GM21390 (cell line): ENCODE measurements around the gene PLLP.

Experiments
- ATAC-seq: cut with Tn5 transposase; IDR thresholded peaks from one replicate; pipeline ENCODE4 v1.9.1; 2021; ENCODE audit not compliant: unreplicated experiment

Gene PLLP, protein sequence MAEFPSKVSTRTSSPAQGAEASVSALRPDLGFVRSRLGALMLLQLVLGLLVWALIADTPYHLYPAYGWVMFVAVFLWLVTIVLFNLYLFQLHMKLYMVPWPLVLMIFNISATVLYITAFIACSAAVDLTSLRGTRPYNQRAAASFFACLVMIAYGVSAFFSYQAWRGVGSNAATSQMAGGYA

DNA sequence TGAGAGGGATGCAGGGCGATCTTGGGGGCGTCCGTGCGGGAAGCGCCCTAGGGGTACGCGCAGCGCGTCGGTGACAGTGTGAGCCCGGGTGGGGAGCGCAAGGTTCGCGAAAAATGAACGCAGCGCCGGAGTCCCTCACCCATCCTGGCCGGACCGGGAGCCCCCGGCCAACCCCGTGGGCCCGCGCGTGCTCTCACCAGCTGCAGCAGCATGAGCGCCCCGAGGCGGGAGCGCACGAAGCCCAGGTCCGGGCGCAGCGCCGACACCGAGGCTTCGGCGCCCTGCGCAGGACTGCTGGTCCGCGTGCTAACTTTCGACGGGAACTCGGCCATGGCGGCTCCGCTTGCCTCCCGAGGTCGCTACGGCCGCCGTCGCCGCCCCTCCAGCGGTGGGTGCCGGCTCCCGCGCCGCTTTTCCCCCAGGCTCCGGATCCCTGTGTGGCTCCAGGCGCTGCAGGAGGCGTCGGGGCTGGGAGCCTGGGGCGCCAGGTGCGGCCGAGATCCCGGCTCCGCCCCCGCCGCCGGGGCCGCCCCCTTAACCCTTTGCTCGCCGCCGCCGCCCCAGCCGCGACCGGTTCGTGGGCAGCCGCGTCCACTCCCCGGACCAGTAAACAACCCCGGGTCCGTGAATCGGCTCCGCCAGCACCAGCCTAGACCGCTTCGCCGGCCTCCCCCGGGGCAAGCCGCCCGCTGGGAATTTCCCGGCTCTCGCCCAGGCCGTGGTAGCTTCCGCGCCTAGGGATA is at the start of gene PLLP:
TSS of gene PLLP (minus strand) at position 464 of the 743 bp plus-strand sequence. CDS start at position 332, 132 bp downstream.
- ATAC-seq = no peak

DNA sequence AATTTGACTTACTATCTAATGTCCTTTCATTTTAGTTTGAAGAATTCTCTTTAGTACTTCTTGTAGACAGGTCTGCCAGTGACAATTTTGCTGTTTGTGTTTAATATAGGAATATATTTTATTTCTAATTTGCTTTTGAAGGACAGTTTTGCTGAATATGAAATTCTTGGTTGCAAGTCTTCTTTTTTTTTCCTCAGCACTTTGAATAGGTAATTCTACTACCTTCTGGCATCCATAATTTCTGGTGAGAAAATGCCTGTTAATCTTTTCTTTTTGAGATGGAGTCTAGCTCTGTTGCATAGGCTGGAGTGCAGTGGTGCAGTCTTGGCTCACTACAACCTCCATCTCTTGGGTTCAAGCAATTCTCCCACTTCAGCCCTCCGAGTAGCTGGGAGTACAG is 48.9 kb upstream of the PLLP start:
- ATAC-seq = no peak

DNA sequence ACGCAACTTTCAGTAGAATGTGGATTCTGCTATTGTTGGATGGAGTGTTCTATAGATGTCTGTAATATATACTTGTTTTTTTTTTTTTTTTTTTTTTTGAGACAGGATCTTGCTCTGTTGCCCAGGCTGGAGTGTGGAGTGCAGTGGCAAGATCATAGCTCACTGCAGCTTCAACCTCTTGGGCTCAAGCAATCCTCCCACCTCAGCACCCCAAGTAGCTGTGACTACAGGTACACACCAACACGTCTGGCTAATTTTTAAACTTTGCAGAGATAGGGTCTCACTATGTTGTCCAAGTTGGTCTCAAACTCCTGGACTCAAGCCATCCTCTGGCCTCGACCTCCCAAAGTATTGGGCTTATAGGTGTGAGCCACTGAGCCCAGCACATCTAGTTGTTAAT is 46.9 kb upstream of the PLLP start:
- no peak for ATAC-seq

DNA sequence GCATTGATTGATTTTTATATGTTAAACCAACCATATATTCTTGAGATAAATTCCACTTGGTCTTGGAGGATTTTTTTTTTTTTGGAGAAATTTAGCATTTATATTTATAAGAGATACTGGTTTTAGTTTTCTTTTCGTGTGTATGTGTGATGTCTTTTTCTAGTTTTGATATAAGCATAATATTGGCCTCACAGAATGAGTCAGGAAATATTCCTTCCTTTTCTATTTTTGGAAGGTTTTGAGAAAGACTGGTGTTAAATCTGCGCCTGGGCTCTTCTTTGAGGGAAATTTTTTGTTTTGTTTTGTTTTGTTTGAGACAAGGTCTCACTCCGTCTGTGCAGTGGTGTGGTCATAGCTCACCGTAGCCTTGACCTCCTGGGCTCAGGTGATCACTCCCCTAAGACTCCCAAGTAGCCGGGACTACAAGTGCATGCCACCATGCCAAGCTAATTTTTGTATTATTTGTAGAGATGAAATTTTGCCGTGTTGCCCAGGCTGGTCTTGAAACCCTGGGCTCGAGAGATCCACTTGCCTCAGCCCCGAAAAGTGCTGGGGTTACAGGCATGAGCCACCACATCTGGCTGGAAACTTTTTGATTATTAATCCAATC is 45.4 kb upstream of the PLLP start:
- ATAC-seq = no peak

DNA sequence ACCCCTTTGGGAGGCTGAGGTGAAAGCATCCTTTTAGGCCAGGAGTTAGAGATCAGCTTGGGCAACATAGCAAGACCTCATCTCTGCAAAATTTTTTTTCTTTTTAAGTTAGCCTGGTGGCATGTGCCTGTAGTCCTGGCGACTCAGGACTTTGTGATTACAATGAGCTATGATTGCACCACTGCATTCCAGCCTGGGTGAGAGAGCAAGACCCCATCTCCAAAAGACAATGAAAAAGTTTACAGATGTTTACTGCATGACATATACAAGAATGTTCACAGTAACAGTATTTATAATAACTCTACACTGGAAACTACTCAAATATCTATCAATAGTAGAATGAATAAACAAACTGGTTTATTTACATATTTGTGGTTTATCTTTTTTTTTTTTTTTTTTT is 41.0 kb upstream of the PLLP start:
- no peak for ATAC-seq

DNA sequence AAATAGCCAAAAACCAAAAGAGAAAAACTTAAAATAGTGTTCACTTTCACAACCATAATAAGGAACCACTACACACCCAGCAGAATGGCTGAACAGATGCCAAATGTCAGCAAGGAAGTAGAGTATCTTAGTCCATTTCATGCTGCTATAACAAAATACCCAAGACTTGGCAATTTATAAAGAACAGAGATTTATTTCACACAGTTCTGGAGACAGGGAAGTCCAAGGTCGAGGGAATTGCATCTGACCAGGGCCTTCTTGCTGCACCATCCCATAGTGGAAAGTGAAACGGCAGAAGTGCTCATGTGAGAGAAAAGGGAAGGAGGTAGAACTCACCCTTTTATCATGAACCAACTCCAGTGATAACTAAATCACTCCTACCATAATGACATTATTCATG is 40.3 kb upstream of the PLLP start:
- no peak for ATAC-seq

DNA sequence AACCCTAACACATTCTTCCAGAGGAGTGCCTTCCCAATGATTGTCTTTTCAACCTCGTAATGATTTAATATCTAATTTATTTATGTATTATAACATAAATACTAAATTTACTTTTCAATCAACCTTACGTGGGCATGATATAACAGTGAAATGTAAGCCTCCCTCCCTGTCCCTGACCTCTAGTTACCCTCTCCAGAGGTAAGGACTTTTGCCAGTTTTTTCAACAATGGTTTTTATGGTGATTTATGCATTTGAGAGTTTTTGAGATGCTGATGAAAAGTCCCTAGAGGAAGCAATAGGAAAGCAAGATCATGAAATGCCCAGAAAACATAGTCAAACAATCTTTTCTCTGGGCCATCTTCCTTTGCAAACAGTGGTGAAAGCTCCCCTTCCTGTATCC is 35.2 kb upstream of the PLLP start:
- ATAC-seq = no peak

DNA sequence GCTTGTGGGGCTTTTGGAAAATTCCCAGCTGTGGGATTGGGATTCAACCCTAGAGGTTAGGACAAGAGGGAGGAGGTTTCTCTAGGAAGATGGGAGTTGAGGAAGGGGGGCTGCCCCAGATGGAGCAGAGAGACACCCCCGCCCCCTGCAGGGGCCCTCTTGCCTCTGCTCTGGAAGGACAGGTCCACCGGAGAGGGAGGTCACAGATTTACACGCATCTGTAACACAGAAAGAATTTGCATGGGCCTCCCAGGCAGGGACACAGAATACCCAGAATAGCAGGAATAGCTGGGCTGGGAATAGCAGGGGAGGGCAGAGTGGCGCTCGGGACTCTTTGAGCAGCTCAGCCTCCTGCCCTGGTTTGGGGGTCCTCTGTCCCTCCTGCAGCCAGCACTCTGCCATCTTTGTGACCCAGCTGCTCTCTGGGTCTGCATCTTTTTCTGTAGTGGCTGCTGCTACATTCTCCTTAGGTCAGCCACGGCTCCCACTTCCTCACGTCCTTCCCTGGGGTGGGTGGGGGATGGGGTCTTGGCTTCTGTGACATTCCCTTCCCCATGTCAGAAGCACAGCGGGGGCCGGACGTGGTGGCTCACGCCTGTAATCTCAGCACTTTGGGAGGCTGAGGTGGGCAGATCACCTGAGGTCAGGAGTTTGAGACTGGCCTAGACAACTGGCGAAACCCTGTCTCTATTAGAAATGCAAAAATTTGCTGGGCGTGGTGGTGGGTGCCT is 33.9 kb upstream of the PLLP start:
- no peak for ATAC-seq

DNA sequence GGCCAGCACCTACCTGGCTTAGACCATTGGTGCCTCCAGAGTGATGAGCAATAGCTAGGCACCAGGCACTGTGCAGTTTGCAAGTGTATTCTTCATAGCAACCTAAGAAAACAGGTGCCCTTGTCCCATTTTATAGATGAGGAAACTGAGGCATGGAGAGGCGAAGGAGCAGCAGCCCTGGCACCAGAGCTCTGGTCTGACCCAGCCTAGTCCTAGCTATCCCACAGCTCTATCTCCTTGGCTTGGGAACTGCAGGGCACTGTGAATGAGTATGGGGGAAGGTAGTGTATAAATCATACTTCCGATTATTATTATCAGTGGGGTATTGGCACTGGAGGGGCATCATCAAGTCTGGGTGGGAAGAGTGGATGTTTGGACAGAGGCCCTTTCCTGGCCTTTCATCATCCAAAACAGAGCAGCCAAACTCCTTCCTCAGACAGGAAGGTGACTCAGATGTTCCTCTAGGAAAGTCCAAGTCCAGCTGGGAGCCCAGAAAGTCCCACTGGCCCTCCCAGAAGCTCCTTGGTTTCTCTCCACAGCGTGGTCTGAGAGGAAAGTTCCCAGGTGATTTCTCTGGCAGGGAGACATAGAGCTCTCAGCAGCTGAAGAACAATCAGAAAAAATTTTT is 32.0 kb upstream of the PLLP start:
- no peak for ATAC-seq

DNA sequence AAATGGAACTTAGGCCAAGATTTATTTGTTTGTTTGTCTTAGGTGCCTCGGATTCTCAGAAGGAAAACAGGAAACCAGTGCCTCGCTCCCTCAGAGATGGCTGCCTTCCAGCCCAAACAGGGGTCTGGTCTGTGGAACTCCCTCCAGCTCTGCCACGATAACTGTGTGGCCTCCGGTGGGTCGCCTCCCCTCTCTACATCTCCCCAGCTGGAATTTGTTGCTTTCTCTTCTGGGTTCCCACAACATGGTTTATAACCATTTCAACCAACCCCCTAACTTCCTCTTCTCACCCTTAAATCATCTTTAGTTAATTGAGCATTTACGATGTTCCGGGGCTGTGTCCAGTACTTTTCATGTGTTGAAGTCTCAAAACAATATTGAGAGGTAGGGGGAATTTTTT is 30.9 kb upstream of the PLLP start:
- ATAC-seq = no peak

DNA sequence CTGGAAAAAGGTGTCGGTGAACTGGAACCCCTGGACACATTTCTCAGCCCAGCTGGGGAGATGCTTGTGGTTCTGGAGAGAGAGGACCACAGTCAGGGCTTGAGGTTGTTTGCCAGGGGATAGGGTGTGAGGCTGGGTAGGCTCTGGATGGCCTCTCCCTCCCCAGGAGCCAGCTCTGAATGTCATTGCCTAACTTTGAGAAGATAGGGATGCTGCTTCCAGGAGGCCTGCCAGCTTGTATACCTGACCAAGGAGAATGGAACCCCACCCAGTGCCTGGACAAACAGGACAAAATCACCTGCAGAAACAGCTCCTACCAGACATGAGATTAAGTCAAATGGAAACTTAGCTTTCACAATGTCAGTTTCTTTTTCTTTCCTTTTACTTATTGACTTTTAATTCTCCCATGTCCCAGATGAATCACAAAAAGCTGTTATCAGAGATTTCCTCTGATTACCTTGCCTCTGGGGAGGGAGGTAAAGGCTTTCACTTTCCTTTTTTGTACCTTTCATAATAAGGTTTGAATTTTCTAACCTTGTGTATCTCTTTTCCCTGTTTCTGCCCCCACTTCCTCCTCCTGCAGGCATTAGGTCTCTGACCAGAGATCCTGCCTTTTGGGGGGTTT is 29.8 kb upstream of the PLLP start:
- ATAC-seq = peak; percentile 48

DNA sequence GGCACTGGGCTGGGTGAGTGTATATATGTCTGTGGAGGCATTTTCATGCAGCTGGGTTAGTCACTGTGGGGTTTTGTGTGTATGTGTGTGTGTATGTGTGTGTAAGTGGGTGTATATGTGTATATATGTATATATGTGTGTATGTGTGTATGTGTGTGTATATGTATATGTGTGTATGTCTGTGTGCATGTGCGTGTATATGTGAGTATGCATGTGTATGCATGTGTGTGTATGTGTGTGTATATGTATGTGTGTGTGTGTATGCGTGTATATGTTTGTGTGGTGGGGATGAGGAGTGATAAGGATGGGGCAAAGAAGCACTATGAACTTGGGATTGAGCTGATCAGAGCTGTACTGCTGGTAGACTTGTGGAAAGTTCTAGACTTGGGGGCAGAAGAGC is 29.0 kb upstream of the PLLP start:
- no peak for ATAC-seq

DNA sequence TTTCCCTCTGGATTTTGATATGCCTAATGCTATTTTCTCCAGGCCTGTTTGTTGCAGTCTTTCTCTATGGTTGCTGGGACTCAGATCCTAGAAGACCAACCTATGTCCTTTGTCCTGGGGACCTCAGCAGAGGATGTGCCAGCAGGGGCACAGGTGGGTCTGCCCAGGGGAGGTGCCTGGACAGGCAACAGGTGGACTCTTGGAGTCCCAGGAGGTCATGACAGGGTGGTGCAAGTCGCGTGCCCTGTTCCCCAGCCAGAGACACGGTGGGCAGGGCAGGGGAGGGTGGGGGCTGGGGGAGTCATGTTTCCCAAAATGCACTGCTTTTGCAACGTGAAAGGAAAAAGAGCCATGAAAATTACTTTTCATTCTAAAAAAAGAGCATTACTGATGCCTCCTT is 26.3 kb upstream of the PLLP start:
- no peak for ATAC-seq

DNA sequence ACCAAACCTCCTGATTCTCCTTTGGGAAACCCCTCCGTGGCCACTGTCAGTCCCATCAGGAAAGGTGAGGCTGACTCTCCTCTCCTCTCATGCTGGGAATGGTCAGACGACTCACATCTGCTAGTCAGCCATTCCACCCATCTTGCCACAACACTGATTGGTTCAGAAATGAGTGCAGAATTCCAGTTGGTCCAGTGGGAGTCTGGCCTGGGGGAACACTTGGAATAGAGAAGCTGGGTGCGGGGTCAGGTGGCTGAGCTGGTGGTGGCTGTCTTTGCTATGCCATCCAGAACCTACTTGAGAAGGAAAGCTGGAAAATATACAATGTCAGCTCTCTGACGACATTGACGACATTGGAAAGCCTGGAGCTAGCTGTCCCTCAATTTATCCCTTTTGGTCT is 23.6 kb upstream of the PLLP start:
- ATAC-seq = no peak

DNA sequence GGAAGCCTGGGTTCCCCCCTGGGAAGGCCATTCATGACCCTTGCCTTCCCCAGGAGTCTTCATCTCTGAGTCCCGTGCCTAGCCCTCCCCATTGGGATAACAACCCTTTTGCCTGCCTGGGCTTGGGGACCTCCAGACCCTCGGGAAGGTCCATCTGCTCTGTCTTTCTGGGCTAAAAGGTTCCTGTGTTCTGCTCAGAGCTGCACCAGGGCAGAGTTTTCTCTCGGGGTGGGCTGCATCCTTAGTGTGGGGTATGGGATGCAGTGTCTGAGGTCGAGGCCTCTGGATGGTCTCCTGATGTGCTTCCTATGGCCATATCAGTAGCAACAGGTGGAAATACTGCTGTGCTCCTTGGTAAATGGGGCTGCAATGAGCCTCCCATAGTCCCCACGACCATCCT is 22.9 kb upstream of the PLLP start:
- no peak for ATAC-seq

DNA sequence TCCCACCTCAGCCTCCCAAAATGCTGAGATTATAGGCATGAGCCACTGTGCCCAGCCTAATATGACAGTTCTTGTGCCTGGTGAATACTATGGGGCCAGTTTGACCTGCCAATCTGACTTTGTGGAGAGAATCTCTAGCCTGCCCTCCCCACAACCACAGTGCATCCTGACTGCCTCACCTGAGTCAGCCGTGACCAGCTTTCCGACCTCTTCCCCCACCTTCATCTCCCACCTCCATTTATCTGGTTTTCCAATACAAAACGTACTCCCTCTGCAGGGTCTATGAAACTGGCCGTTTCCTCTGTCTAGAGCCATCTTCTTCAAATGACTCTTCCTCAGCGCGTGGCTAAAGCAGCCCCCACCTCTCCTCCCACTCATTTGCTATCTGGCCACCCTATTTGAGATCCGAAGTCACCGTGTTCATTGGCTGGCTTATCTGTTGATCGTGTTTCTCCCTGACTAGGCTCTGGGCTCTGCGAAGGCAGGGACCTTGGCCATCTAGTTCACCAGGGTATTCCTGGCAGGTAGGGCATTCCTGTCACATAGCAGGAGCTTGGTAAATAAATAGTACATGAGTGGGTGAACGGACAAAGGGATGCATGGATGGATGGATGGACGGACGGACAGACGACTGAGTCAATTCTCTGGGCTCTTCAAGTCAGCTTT is 22.3 kb upstream of the PLLP start:
- no peak for ATAC-seq

DNA sequence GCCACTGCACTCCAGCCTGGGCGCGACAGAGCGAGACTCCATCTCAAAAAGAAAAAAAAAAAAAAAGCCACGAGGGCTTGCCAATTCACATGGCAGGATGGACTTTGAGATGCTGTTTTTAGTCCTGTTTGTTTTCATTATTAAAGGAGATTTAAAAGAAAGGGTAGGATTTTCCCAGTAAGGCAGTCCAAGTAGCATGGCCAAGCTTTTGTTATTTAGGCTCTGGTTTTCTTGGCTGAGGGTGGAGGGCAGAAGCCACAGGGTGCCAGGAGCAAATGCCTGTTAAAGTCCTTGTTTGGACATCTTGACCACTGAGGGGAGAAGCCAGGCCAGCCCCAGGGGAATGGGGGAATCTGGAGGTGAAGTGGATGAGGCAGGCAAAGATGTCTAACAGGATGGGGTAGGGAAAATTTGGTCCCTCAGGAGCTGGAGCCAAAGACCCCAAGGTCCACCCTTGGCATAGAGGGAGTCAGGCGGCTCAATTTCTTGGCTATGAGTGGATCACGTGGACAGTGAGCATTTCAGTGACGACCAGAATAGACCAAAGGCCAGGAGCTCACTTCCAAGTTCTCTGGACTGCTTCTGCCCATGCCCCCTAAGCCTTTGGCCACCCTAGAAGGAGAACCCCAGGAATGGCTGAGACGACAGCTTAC is 20.8 kb upstream of the PLLP start:
- ATAC-seq = no peak

DNA sequence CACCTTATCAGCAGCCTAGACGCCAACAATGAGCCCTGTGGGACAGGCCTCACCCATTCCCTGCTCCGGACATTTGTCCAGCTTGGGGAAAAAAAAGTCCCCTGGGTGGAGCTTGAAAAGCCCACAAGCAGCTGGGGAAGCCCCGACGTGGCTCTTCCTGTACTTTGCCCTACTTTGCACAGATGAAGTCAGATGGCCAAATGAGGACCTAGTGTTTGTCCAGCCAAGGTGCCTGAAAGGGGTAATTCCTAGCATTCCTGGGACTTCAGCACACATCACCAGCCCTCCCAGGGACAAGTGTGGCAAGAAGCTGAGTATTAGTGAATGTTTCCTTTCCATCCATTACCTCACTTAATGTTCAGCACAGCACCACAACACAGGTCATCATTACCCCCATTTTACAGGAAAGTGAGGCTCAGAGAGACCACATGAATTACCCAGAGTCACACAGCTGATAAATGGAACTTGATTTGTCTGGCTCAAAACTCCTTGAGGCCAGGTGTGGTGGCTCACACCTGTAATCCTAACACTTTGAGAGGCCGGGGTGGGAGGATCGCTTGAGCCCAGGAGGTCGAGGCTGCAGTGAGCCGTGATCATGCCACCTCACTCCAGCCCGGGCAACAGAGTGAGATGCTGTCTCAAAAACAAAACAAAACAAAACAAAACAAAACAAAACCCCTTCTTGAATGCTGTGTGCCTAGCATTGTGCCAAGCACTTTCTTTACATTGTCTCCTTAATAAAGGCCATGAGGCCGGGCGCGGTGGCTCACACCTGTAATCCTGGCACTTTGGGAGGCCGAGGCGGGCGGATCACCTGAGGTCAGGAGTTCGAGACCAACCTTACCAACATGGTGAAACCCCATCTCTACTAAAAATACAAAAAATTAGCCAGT is 19.9 kb upstream of the PLLP start:
- no peak for ATAC-seq

DNA sequence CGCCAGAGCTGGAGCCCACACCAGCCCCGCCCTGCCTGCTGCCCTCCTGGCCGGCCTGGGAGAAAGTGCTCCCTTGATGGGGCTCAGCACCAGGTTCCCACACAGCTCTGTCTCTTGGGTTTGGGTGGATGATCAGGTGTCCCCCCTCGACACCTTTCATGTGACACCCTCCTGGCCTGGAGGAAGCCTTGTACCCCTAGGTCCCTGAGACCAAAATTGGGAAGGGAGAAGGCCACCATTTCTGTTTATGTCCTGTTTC is 19.4 kb upstream of the PLLP start:
- no peak for ATAC-seq
